ENCODE results near the gene IFI27L2. TPM values are rescaled to one million over a fixed set of nuclear protein-coding genes. Genes with fewer than 3 reads are reported as not detected.

The IFI27L2 gene
- total RNA-seq, 2 experiments from 2014 or later, result 100 to 102 TPM

- peaks cover 3% of the 10 kb centered on the region for H3K36me3 Mint-ChIP-seq (ENCODE audit: low read depth)
- peak overlapping the region; percentile 93 for H3K4me3 Mint-ChIP-seq
- CTCF ChIA-PET, result interaction anchor here (1.2 to 4.9 kb wide), 7 partner anchors 8 to 358 kb away, joined by 5 to 36 read pairs (median 12); partner anchors contain the start of genes DDX24 and IFI27L1
- POLR2A ChIA-PET, result interaction anchor here (0.9 to 5.0 kb wide), 10 partner anchors 8 to 170 kb away, joined by 3 to 44 read pairs (median 4); partner anchors contain the start of genes DDX24, IFI27L1 and PPP4R4
- no peaks in the 10 kb centered on the region for H3K9me3 Mint-ChIP-seq
- H3K27me3 Mint-ChIP-seq, result peaks cover 10% of the 10 kb centered on the region
- no peak for DNase-seq
- peaks cover 25% of the 10 kb centered on the region for H3K4me1 Mint-ChIP-seq
- H3K27ac Mint-ChIP-seq, result peak overlapping the region; percentile 82
Observed at GRCh38 chr14:94128216-94128839, 1.1 kb downstream of the IFI27L2 start.

GRCh38 chr14:94127330-94127729 is 2.1 kb downstream of the IFI27L2 start:
- DNase-seq, result no peak
- POLR2A ChIA-PET, result interaction anchor here (1.0 to 3.1 kb wide), 3 partner anchors 9 to 47 kb away, joined by 3 to 44 read pairs (median 4); partner anchors contain the start of genes DDX24 and IFI27L1
- H3K27ac Mint-ChIP-seq, result no peak overlapping the region
- peaks cover 3% of the 10 kb centered on the region for H3K36me3 Mint-ChIP-seq (ENCODE audit: low read depth)
- peaks cover 8% of the 10 kb centered on the region for H3K27me3 Mint-ChIP-seq
- H3K9me3 Mint-ChIP-seq, result no peaks in the 10 kb centered on the region
- CTCF ChIA-PET, result interaction anchor here (1.8 kb wide), 1 partner anchor 9 kb away, joined by 12 read pairs; no protein-coding TSS in a partner anchor
- H3K4me3 Mint-ChIP-seq, result no peak overlapping the region
- H3K4me1 Mint-ChIP-seq, result peaks cover 25% of the 10 kb centered on the region

DNA sequence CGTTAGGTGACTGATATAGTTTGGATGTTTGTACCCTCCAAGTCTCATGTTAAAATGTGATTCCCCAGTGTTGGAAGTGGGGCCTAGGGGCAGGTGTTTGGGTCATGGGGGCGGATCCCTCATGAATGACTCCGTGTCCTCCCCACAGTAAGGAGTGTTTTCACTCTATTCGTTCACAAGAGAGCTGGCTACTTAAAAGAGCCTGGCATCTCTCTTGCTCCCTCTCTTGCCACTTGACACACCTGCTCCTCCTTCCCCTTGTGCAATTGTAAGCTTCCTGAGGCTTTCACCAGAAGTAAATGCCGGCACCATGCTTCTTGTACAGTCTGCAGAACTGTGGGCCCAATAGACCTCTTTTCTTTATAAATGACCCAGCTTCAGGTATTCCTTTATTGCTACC is 2.6 kb downstream of the IFI27L2 start:
- Mint-ChIP-seq H3K4me1 (peaks cover 22% of the 10 kb centered on the region), H3K4me3 (no peak overlapping the region), H3K27me3 (peaks cover 5% of the 10 kb centered on the region), H3K9me3 (no peaks in the 10 kb centered on the region), H3K36me3 (ENCODE audit: low read depth) (peaks cover 3% of the 10 kb centered on the region), H3K27ac (no peak overlapping the region)
- DNase-seq, result no peak
- ChIA-PET POLR2A (no interaction called here), CTCF (no interaction called here)

DNA sequence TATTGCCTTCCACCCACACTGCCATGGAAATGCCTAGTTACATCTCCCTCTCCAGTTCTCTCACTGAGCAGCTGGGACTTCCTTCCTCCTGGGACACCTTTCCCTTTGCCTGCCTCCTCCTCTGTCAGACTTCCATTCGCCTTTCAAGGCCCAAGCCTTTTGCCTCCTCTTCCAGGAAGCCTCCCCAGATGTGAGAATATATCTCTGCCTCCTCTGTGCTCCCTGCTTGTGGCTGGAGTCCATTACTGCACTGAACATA is 3.1 kb downstream of the IFI27L2 start:
- Mint-ChIP-seq H3K27ac (no peak overlapping the region), H3K4me3 (no peak overlapping the region), H3K27me3 (peaks cover 5% of the 10 kb centered on the region), H3K36me3 (ENCODE audit: low read depth) (peaks cover 3% of the 10 kb centered on the region), H3K9me3 (no peaks in the 10 kb centered on the region), H3K4me1 (peaks cover 22% of the 10 kb centered on the region)
- ChIA-PET POLR2A (no interaction called here), CTCF (interaction anchor here (1.2 kb wide), 1 partner anchor 10 kb away, joined by 5 read pairs; no protein-coding TSS in a partner anchor)
- no peak for DNase-seq

DNA sequence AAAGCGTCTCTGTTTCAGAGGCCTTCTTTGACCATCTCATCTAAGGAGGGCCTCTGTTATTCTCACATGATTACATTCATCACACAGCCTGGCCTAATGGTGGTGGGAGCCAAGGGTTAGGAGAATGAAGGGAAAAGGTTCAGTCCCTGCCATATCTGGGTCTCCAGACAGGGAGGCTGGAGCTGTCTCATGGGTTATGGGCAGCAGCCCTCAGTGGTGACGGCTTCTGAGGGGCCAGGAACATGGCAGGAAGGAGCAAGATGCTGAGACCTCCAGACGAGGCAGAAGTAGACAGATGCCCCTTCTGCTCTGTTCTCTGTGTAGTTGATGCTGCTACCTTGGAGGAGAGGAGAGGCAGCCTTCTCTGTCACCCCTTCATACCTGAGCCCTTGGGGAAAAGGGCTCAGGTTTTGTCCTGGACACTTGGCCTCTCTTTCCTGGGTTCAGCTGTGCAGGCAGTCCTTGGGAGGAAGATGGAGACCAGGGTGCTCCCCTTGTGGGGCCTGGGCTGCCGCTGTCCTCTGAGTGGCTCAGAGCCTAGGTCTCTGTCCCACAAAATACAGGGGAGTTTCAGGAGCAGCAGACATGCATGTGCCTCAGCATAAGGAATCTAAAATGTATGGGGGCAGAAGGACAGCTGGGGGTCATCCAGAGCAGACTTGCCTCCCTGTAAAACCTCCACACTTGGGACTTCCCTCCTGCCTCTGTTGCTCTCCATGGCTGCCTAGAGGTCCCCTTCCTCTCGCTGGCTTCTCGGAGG is 3.6 kb downstream of the IFI27L2 start:
- Mint-ChIP-seq H3K36me3 (ENCODE audit: low read depth) (peaks cover 3% of the 10 kb centered on the region), H3K27ac (no peak overlapping the region), H3K9me3 (peaks cover under 1% of the 10 kb centered on the region), H3K4me3 (no peak overlapping the region), H3K4me1 (peaks cover 22% of the 10 kb centered on the region), H3K27me3 (peaks cover under 1% of the 10 kb centered on the region)
- ChIA-PET POLR2A (no interaction called here), CTCF (interaction anchor here (1.1 to 1.2 kb wide), 2 partner anchors 11 to 54 kb away, joined by 3 to 5 read pairs; no protein-coding TSS in a partner anchor)
- DNase-seq, result peak; percentile 11

- H3K36me3 Mint-ChIP-seq (ENCODE audit: low read depth), result peaks cover 3% of the 10 kb centered on the region
- H3K4me3 Mint-ChIP-seq, result no peak overlapping the region
- peak; percentile 12 for DNase-seq
- ChIA-PET CTCF (interaction anchor here (0.7 to 1.1 kb wide), 2 partner anchors 12 to 55 kb away, joined by 3 read pairs; no protein-coding TSS in a partner anchor), POLR2A (no interaction called here)
- H3K4me1 Mint-ChIP-seq, result peaks cover 15% of the 10 kb centered on the region
- H3K27ac Mint-ChIP-seq, result no peak overlapping the region
- peaks cover 5% of the 10 kb centered on the region for H3K9me3 Mint-ChIP-seq
- H3K27me3 Mint-ChIP-seq, result peaks cover 5% of the 10 kb centered on the region
Observed at GRCh38 chr14:94124582-94125377, 4.6 kb downstream of the IFI27L2 start.

DNA sequence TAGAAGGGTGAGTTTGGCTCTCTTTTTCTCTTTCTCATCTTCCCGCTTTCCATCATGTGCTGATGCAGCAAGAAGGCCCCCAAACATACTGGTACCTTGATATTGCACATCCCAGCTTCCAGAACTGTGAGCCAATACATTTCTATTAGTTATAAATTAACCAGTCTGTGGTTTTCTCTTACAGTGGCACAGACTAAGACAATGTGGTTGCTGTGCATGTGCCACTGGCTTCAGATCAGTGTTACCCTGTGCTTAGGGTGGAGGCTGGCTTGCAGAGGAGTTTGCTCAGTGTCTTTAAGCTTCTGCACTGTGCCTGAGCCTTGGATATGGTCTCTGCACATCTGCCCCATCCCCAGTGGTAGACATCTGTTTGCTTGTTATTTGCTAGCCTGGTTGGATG is 5.5 kb downstream of the IFI27L2 start:
- H3K27me3 Mint-ChIP-seq, result peaks cover 9% of the 10 kb centered on the region
- no peak overlapping the region for H3K4me3 Mint-ChIP-seq
- peaks cover 10% of the 10 kb centered on the region for H3K9me3 Mint-ChIP-seq
- H3K4me1 Mint-ChIP-seq, result peaks cover 12% of the 10 kb centered on the region
- peak; percentile 12 for DNase-seq
- H3K36me3 Mint-ChIP-seq (ENCODE audit: low read depth), result peaks cover 3% of the 10 kb centered on the region
- POLR2A ChIA-PET, result no interaction called here
- CTCF ChIA-PET, result interaction anchor here (0.6 to 0.7 kb wide), 2 partner anchors 8 to 13 kb away, joined by 3 read pairs; no protein-coding TSS in a partner anchor
- H3K27ac Mint-ChIP-seq, result no peak overlapping the region

DNA sequence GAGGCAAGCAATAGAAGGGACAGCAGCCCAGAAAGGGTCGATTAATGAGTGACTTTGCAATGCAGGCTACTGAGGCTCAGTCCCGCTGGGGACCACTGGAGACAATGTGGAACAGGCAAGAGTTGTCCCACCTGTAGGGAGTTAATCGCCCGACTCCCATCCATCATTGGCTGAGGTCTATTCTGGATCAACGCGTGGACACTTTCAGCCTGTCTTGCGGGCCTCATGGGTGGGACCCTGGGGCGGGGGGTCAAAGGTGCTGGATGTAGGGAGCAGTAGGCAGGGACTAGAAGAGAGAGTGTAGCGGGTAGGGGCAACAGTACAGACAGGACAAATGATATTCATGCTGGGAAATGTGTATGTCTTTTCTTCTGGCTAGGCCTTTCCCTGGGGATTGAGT is 6.1 kb downstream of the IFI27L2 start:
- peaks cover 3% of the 10 kb centered on the region for H3K36me3 Mint-ChIP-seq (ENCODE audit: low read depth)
- H3K4me3 Mint-ChIP-seq, result no peak overlapping the region
- H3K4me1 Mint-ChIP-seq, result peaks cover 6% of the 10 kb centered on the region
- ChIA-PET CTCF (interaction anchor here (0.6 kb wide), 1 partner anchor 9 kb away, joined by 3 read pairs; no protein-coding TSS in a partner anchor), POLR2A (no interaction called here)
- H3K27ac Mint-ChIP-seq, result no peak overlapping the region
- DNase-seq, result peak; percentile 8
- H3K9me3 Mint-ChIP-seq, result peaks cover 12% of the 10 kb centered on the region
- H3K27me3 Mint-ChIP-seq, result peaks cover 9% of the 10 kb centered on the region

DNA sequence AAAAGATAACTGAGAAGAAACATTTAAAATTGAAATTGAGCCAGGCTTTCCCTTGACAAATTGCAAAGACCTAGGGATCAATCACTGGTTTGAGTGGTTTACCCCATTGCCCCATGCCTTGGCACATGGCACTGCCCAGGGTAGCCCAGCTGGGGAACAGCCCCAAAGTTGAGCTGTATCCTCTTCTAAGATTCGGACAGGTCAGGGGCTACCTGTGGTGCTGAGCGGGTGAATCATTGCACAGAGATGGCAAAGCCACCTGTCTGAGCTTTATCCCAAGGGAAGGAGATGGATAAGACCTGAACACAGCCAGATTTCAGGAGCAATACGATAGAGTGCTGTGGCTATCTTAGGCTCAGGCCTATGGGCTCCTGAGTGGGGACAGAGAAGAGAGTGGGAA is 7.0 kb downstream of the IFI27L2 start:
- ChIA-PET POLR2A (no interaction called here), CTCF (no interaction called here)
- Mint-ChIP-seq H3K4me1 (peaks cover 1% of the 10 kb centered on the region), H3K27me3 (peaks cover 9% of the 10 kb centered on the region), H3K4me3 (no peak overlapping the region), H3K9me3 (peaks cover 12% of the 10 kb centered on the region), H3K36me3 (ENCODE audit: low read depth) (peaks cover 3% of the 10 kb centered on the region), H3K27ac (no peak overlapping the region)
- DNase-seq, result no peak

DNA sequence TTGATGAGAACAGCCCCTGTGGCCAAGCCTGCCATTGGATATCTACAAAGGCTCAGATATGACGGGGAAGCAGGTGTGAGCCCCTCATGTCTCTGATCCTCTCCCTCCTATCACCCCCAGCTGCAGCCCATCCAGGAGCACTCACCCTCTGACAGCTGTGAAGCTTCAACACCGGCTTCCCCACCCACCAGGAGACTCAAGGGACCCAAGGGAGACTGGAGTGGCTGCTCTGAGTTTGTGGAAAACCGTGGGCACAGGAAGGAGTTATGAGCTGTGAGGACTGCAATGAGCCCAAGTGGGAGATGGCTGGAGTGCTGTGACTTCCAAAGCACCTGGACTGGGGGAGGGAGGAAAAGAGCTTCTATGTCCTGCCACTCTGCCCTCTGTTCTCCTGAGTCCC is 7.9 kb downstream of the IFI27L2 start:
- ChIA-PET POLR2A (no interaction called here), CTCF (interaction anchor here (0.6 to 0.9 kb wide), 2 partner anchors 11 to 944 kb away, joined by 3 to 5 read pairs; no protein-coding TSS in a partner anchor)
- DNase-seq, result no peak
- Mint-ChIP-seq H3K27me3 (peaks cover 11% of the 10 kb centered on the region), H3K27ac (no peak overlapping the region), H3K4me3 (no peak overlapping the region), H3K4me1 (peaks cover 1% of the 10 kb centered on the region), H3K9me3 (peaks cover 12% of the 10 kb centered on the region), H3K36me3 (ENCODE audit: low read depth) (peaks cover 1% of the 10 kb centered on the region)

DNA sequence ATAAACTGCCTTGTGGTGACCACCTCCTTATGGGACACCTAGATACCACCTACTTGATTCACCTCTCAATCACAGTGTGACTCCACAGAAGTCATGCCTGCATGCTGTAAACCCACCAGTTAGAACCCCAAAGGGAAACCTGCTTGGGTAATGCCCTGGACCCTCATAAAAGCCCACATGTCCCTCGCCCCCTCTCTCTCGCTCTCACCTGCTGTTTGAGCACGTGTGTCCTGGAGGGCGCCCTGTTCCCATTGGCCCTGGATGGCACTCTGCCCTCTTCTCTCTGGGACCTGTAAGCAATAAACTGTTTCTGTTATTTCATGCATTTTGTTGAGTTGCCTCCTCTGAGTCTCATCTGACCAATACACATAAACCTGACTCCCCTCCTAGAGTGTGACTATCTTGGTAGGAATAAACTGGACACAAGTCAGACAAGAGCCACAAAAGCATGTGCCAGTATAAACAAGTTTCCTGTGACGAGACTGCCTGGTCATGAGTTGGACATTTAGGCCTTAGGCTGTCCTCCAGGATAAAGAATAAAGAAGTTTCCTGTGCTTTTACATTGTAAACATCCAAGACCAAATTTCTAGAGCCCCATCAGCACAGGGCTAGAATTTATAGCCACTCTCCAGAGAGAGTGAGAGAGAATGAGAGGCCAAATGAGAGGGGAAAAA is 8.6 kb downstream of the IFI27L2 start:
- H3K4me1 Mint-ChIP-seq, result peaks cover 1% of the 10 kb centered on the region
- POLR2A ChIA-PET, result no interaction called here
- H3K36me3 Mint-ChIP-seq (ENCODE audit: low read depth), result no peaks in the 10 kb centered on the region
- H3K9me3 Mint-ChIP-seq, result peaks cover 12% of the 10 kb centered on the region
- CTCF ChIA-PET, result interaction anchor here (0.6 kb wide), 1 partner anchor 944 kb away, joined by 3 read pairs; no protein-coding TSS in a partner anchor
- H3K27me3 Mint-ChIP-seq, result peaks cover 11% of the 10 kb centered on the region
- DNase-seq, result no peak
- H3K27ac Mint-ChIP-seq, result no peak overlapping the region
- H3K4me3 Mint-ChIP-seq, result no peak overlapping the region

- ChIA-PET POLR2A (no interaction called here), CTCF (no interaction called here)
- Mint-ChIP-seq H3K36me3 (ENCODE audit: low read depth) (no peaks in the 10 kb centered on the region), H3K9me3 (peaks cover 12% of the 10 kb centered on the region), H3K27ac (no peak overlapping the region), H3K4me1 (peaks cover 13% of the 10 kb centered on the region), H3K4me3 (no peak overlapping the region), H3K27me3 (peaks cover 14% of the 10 kb centered on the region)
- DNase-seq, result no peak
Observed at GRCh38 chr14:94119071-94119470, 10.3 kb downstream of the IFI27L2 start.
